GM18502 (cell line): ENCODE results near the gene CRB2.
"Not testable (repeated sequence)": the region's sequence is repeated elsewhere in the genome, so short reads cannot be mapped to it uniquely, and the experiment has no call there.

Experiments used
- ATAC-seq: cut with Tn5 transposase; IDR thresholded peaks from one replicate; pipeline ENCODE4 v1.9.1; 2021; ENCODE audit warnings: mild to moderate bottlenecking; ENCODE audit not compliant: unreplicated experiment, poor library complexity

The CRB2 gene

DNA sequence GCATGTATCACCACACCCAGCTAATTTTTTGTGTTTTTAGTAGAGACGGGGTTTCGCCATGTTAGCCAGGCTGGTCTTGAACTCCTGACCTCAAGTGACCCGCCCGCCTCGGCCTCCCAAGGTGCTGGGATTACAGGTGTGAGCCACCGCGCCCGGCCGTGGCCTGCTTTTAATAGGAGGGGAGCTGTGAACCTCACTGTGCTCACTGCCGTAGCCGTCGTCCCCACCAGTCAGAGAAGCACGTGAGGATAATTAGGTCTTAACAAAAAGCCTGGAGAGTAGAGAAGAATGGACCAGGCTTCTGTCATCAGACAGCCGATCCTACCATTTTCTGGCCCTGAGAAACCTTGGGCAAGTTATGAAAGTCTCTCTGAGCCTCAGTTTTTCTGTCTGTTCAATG is 42.9 kb downstream of the CRB2 start:
- ATAC-seq, result not testable (repeated sequence)

DNA sequence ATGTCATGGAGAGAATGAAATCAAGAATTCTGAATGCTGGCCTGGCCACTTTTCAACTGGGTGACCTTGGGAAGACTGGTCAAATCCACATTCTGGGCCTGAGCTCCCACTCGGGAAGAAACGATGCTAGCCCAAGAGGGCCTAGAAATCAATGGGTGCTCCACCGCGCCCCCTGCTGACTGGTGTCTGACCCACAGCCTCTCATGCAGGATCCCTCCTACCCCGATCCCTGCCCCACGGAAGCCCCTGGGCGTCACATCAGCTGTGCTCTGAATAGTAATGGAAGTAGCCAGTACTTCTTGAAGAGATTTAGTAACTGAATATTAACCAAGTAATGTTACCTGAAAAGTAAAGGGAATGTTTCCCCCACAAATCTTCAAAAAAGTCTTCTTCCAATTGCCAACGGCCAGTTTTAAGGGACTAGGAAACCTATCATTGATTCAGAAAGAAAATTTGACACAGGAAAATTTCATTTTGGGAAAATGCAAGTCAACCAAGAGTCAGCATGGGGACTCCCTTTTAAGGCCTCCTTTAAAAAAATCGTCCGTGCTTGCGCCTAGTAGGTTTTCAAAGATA is 43.9 kb downstream of the CRB2 start:
- ATAC-seq, result no peak

DNA sequence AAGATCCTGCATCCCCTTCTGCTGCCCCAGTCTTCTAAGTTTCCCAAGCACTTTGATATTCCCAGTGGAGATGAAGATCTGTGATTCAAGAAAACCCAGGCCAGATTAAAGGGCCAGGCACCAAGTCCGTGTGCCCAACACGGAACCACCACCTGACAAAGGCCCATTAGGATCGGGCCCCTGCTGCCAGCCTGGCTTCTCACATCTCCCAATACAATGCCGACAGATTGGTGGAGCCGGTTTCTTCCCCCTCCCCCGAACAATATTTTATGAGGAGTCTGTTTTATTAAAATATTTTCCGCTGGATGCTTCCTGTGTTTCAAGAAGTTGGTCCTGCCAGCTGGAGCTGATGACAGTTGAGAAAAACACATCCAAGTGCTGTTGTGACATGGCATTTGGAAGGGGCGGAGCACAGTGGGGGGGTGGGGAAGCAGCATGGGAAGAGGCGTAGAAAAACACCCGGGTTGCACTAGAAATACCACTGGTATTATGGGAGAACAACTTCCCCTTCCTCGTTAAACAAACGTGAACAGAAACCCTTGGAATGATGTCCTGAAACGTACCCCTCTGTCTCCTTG is 45.0 kb downstream of the CRB2 start:
- ATAC-seq, result no peak

DNA sequence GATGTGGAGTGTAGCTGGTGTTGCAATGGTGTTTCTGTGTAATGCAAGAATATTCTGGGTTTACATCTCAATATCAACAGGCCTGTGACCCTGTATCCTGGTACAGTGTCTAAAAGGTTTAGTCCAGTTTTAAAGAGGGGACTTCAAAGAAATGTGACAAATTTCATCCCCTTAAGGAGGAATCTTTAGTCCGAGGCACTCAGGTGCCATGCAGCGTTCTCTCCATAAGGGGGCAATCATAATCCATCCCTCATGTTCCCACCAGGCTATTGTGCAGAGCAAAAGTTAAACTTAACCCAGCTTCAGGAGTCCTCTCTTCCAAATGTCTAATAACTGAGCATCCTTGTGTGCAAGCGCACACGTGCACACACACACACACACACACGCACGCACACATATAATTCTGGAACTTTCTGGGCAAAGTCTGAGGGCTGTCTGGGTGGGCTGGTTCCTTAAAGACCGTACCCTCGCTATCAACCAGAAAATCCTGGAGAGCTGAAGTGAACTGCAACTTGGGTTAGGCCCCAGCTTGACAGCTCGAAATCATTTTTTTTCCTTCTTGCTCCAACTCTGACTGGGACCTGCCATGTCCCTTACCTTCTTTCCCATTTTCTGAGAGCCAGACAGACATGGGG is 46.0 kb downstream of the CRB2 start:
- no peak for ATAC-seq

DNA sequence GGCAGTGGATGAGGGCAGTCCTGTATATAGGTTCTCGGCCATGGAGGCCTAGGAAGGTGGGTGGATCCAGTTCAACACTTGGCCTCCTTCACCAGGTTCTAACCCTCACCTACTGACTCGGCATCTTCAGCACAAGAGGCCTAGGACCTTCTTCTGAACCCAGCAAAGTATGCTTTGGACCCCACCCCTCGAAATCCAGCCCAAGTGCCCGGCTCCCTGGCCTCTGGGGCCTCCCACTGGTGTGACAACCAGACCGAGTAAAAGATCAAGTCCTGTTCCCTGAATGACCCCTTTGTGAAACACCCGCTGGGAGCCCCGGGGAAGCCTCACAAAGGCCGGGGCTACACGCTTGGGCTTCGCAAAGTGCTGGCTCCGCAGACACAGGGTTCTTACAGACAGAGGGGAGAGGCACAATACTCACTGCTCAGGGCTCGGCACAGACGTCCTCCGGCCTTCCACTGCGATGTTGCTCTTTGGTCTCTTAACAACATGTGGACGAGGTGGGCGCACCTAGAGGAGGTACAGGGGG is 47.0 kb downstream of the CRB2 start:
- no peak for ATAC-seq

DNA sequence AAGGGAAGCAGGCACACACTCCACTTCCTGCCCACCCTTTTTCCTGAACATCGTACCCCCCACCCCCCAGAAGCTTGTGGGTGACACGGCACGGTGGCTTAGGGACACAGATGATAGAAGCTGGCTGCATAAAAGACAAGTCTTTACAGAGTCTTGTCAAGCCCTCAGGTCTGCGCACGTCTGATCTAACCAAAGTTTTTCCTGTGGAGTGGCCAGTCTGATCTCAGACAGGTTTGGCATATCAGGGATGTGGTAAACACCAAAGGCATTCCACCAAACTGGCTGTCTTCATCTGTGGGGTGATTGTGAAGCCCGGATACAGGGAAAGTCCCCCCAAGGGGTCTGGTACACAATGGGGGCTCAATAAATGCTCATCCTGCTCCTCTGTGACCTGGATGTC is 50.0 kb downstream of the CRB2 start:
- no peak for ATAC-seq

DNA sequence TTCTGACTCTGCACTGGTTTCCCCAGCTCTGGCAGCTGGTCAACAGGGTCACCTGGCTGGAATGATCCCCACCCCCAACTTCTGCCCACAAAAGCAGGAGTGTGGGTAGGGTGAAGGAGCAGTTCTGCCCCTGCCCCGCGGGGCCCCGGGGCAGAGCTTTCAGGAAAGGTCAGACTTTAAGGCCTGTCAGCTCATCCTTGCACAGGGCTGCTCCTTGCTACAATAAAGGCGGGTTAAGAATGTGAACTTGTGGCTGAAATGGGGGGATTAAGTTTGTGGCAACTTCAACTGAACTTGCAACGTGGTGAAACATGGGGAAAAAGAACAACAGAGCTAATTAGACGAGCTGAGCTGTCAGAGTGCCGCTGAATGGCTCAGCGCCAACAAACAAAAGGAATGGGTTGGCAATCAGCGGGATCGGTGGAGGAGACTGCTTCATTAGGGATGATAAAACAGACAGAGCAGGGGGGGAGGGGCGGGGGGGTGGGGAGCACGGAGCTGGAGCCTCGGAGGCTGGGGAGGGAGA is 50.8 kb downstream of the CRB2 start:
- ATAC-seq, result no peak

DNA sequence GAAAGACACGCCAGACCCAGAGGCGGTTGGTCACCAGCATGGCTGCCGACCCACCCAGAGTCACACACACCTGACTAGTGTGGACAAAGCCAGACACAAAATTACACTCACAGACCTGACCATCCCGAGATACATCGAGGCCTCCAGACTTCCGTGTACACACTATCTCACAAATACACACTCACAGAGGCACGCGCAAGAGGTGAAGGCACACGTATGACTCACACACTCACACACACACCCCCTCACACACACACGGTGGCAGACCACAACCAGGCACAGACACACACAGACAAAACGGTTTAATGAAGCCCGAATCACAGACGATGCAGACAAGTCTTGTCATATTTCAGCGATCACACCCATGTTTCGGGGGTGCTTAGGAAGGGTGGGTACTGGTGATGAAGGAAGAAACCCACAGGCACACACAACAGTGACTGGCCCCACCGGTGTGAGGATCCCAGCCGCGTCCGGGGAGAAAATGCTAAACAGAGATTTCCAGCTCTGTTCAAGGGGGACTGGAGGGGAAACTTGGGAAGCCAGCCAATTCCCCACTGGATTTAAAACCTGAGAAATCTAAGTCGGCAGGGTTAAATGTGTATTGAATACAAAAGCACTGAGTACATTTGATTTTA is 51.3 kb downstream of the CRB2 start:
- ATAC-seq, result no peak

DNA sequence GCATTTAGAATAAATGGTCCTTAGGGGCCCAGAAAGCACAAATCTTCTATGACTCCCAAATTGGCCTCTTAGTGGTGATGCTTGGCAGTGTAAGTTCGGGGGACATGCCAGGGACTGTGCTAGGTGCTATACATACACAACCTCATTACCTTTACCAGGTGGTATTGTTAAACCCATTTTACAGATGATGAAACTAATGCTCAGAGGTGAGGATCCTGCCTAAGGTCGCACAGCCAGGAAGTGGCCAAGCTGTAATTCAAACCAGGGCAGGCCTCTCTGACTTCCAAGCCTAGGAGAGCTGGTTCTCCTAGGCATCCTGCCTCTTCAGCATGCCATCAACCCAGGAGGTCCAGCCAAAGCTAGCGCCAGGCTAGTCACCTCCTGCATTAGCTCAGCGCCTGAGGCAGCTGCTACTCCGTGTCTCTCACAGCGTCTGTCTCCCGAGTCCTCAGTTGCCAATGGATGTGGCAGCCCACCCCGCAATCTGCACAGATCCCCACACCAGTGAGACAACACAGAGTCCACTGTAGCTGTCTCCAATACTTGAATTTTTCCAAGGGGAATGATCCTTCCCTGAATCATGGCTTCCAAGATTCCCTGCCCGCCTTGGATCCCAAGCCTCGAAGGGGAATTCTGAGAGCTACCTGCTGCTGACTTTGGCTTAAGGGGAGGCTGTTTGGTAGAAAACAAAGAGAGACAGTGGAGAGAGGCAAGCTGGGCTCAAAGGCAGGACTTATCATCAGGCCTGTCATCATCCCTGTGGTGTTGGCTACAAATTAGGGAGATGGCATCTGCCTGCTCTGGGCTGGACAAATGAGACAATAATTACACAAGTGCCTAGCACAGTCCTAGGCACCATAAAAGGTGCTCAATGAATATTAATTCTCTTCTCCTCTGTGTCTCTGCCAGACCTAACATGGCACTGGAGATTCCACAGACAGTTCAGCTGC is 52.6 kb downstream of the CRB2 start:
- no peak for ATAC-seq

DNA sequence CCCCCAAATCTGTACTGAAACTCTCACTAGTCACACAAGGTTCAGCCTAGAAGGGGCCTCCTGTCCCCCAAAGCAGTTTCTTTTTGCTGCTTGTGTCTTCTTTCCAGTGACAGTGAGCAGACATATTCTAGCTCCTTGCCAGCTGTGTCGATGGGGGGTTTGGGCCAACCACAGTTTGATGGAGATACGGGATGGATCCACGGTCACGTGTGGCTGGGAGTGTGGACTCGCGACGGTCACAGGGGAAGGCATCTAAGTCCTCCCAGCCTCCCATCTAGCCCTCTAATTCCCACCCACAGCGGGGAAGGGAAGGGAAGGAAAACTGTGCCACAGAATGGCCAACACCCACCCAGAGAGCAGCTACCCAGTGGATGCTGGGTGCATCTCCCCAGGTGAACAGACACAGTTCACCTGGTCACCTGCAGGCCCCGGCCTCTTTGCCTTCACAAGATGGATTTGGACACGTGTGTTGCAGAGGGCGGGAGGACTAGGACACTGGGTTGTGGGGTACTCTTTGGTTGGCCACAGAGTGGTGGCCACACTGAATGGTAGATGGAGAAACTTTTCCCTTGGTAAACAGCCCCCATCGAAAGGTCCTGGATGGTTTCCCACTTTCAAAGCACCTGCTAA is 54.4 kb downstream of the CRB2 start:
- ATAC-seq, result no peak

DNA sequence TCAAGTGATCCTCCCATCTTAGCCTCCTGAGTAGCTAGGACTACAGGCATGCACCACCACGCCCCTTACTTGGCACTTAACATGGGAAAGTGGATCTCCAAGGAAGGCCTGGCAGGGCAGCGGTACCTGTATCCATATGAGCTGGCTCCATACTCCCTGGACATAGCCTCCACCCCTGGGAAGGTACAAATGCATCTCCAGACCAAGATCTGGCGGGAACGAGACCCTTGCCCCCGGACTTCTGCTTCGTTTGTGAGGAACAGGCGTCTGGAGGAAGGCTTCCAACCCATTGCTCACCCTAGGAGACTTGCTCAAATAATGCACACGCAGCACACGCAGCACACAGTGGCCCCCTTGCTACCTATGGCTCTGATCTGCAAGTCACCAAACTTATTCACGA is 55.2 kb downstream of the CRB2 start:
- ATAC-seq, result no peak

DNA sequence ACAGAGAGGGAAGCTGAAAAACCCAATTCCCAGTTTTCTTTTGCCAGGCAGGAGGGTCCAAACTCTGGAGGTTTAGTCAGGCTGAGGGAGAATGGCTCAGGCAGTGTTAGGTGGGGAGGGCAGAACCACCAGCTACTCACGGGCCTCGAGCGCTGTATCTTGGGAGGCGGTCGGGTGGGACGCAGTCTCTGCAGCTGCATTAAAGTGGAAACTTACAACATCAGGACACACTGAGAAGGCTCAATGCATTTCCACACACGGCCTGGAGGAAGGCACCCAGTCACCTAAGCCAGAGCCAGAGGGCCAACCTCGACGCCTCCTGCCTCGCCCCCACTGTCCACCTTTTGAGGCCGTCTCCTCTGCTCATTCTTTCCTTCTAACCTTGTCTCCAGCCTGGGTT is 55.6 kb downstream of the CRB2 start:
- no peak for ATAC-seq

DNA sequence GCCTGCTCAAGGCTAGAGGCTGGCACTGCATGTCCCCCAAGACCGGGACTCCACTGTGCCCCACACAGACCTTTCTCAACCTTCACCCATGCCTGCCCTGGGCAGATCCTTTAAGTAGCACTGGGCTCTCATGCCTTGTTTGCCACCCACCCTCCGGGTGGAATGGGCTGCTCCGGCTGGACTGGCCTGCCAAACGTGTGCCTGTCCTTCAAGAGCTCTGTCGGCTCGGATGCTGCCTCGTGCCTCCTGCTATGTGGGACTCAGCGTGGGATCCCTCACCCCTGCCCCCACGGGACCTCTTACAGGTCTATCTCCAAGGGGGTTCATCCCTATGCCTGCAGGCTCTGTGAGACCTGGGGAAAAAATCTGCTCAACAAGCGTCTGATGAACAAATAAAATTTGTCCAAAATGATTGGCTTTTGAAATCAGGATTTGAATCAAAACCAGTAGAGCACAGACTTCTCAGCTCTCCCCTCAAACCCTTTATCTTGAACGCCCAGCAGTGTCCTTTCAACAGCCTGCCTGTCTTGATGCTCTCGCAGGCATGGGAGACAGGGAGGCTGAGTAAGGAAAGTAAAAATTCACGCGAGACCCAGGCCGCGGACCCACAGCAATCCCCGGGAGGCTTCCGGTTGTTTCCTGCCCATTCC is 56.3 kb downstream of the CRB2 start:
- ATAC-seq, result no peak

DNA sequence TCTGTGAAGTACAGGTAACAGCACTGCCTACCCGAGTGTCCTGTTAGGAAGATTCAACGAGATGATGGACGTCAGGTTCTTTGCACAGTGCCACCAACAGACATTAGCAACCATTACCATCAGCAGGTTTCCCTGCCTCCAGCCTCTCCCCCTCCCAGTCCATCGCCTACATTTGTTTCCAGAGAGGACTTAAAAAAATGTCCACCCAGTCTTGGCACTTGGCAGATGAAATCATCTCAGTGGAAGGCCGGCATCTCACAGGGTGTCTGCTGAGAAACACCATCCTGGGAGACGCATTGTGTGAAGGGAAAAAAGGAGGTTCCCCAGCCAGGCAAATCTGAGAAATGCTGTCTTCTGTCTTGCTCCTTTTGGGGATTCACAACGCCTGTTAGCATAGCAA is 58.2 kb downstream of the CRB2 start:
- no peak for ATAC-seq

DNA sequence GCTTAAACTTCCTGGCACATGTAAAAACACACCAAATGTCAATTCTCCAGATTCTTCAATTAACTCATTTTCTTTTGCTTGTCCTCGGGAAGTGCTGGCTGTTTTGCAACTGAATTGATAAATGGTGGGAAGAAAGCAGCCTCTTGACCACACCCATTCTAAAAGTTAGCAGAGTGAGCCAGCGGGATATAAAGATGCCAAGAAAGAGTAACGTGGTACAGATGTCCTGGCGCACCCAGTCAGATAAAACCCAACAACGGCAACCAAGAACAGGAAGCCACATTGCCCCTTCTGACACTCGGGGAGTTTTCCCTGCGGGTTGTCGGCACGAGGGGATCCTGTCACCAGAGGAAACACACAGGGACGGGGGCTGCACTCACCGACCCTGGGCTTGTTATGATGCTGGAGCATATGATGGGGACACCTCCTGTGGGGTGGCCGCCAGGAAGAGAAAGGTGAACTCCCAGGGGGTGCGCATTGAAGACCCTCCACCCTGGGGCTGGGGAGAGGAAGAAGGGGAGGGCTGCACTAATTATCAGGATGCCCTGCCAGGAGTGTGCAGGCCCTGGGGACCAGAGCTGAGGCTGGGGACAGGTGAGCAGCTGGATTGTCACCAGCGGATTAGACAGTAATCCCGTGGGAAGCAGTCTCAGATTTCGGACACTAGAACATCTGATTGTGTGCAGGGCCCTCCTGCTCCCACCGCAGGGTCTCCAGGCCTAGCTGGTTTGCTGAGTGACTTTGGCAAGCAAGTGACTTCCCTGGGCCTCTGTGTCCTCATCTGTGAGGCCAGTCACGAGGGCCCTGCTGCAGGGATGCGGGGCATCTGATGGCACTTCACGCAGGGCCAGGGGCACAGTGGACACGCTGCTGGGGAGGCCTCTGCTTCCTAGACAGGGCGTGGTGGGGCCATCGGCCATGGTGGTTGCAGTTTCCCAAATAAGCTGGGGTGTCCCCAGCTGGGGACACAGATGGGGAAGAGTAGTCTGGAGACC is 59.2 kb downstream of the CRB2 start:
- ATAC-seq, result no peak

DNA sequence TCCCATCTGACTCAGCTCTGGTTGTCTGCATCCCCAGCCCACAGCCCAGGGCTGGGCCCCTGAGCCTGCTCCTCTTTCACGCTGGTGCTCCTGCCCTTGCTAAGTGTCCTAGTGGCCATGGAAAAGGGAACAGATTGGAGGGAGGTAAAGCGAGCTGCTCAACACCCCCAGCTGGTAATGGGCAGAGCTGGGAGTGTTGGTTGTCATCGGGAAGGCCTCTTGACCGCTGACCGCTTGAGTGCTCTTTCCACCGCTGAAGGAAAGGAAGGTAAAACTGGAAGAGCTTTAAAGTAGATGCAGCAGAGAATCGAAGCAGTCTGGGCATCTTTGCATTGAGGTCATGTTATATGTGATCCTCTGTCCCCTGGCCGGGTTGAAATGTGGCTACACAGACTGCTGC is 60.2 kb downstream of the CRB2 start:
- ATAC-seq, result no peak

DNA sequence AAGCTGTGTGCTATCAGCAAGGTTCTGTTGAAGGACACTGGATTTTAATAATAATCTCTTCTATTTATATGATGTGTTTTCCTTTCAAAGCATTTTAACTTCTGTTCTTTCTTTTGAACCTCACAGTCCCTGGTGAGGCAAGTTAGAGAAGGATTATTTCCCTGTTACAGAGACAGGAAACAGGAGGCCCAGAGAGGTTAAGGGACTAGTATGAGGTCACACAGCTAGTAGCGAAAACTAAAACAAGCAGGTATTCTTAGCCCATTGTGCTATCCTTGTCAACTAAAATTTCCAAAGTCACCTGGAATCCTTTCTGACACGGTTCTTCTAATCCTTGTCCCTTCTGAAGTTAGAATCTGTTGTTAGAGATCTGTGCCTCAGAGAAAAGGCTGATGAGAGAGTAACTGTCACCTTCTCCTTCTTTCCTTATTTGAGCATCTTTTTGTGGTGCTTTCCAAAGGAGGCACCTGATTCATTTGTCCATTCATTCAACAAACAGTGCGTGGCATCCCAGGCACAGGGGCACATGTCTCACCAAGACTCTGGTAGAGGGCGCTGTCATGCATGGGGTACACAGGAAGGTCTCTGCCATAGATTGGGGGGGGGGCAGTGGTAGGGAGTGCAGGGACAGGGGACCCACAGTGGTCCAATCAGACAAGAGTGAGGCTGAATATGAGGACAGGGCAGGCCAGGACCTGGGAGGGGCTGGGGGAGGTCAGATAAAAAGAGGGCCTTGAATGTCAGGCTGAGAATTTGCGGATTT is 61.5 kb downstream of the CRB2 start:
- ATAC-seq, result no peak
